ENCODE results near the gene TFF1.

TFF1 gene

GRCh38 chr21:42317826-42318746 lies 48.2 kb downstream of the TFF1 start:
- no peak for DNase-seq (ENCODE audit: low read depth)

GRCh38 chr21:42317341-42317741 lies 49.0 kb downstream of the TFF1 start:
- DNase-seq (ENCODE audit: low read depth), result no peak

GRCh38 chr21:42316891-42317290 lies 49.4 kb downstream of the TFF1 start:
- DNase-seq (ENCODE audit: low read depth), result no peak

GRCh38 chr21:42315296-42315891 lies 50.9 kb downstream of the TFF1 start, which contains the start of gene TFF3:
Gene TFF3, minus strand, starts transcription at chr21:42315409. Its CDS starts 35 bp downstream, at chr21:42315374.
- no peak for DNase-seq (ENCODE audit: low read depth)

GRCh38 chr21:42314616-42315295 lies 51.6 kb downstream of the TFF1 start:
- no peak for DNase-seq (ENCODE audit: low read depth)

- DNase-seq (ENCODE audit: low read depth), result no peak
These were observed 52.8 kb downstream of the TFF1 start for GRCh38 chr21:42313501-42313969.

- DNase-seq (ENCODE audit: low read depth), result no peak
These were observed 53.7 kb downstream of the TFF1 start for GRCh38 chr21:42312626-42313104.
